ENCODE results near the gene NBEAL2.

DNA sequence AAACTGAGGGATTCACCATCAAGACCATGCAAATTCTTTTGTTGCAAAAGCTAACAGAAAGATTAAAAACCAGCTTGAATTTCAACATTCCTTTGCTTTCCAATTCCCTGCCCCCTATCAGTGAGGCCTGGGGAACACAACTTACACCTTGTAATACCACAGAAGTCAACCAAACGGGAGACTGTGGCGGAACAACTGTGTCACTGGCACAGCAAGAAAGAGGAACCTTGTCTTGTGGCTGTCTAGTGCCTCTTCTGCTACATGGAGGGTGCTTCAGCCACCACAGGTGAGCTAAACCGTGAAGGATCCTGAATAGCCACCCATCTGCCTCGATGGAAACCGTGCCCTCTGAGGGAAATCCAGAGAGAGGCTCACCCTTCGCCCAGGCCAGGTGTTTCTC lies 14.3 kb upstream of the NBEAL2 start:
- TF ChIP-seq CTCF (IDR thresholded peaks at IDR 0.05; ENCODE audit: low read length), result no peak
- no peak for TF ChIP-seq EZH2 (IDR thresholded peaks at IDR 0.05; ENCODE audit: borderline replicate concordance, low read length)
